GM10847 (cell line): ENCODE results near the gene MLX.

ENCODE experiments used
- POLR2A ChIP-seq: IDR thresholded peaks from 2 replicates; pipeline ENCODE4 v1.6.1; 2011; ENCODE audit not compliant: insufficient read length; ENCODE audit errors: extremely low read depth

MLX gene

GRCh38 chr17:42585353-42585752 is 18.5 kb downstream of the MLX start:
- no peak for TF ChIP-seq POLR2A

GRCh38 chr17:42586514-42587230 is 19.8 kb downstream of the MLX start:
- no peak for TF ChIP-seq POLR2A

- TF ChIP-seq POLR2A: no peak
Observed at GRCh38 chr17:42590886-42591285, 24.0 kb downstream of the MLX start.

- TF ChIP-seq POLR2A: no peak
Observed at GRCh38 chr17:42591411-42591810, 24.5 kb downstream of the MLX start.

GRCh38 chr17:42596386-42596785 is 29.5 kb downstream of the MLX start:
- no peak for TF ChIP-seq POLR2A

- TF ChIP-seq POLR2A: no peak
Observed at GRCh38 chr17:42598905-42599304, 32.0 kb downstream of the MLX start.

GRCh38 chr17:42603318-42603717 is 36.4 kb downstream of the MLX start:
- TF ChIP-seq POLR2A: no peak

GRCh38 chr17:42607769-42608168 is 40.9 kb downstream of the MLX start:
- no peak for TF ChIP-seq POLR2A

- TF ChIP-seq POLR2A: no peak
Observed at GRCh38 chr17:42608305-42609181, 41.6 kb downstream of the MLX start.

- peak; percentile 69 for TF ChIP-seq POLR2A
Observed at GRCh38 chr17:42609182-42609813, 42.4 kb downstream of the MLX start, which contains the start of the genes RETREG3 and TUBG1. Gene RETREG3 (minus strand): TSS chr17:42609374. CDS start chr17:42609324, 50 bp downstream. Gene TUBG1 (plus strand): TSS chr17:42609683. CDS start chr17:42609738, 55 bp downstream.

GRCh38 chr17:42612013-42612412 is 45.1 kb downstream of the MLX start:
- no peak for TF ChIP-seq POLR2A

- TF ChIP-seq POLR2A: no peak
Observed at GRCh38 chr17:42613699-42614295, 46.9 kb downstream of the MLX start.

- TF ChIP-seq POLR2A: peak; percentile 27
Observed at GRCh38 chr17:42617956-42618431, 51.1 kb downstream of the MLX start.

- TF ChIP-seq POLR2A: no peak
Observed at GRCh38 chr17:42618442-42619150, 51.7 kb downstream of the MLX start.
